BJ (cell line): ENCODE data around the gene GRM7. TPM values are rescaled to one million over a fixed set of nuclear protein-coding genes. Genes with fewer than 3 reads are reported as not detected.

ENCODE experiments used
- CTCF ChIA-PET: fragments of 350-600 bp; formaldehyde crosslinking; extraction: SDS; loops from one replicate; lab custom pipeline; 2021; ENCODE audit warnings: antibody characterized with exemption, inconsistent platforms; lab: Yijun Ruan, JAX
- POLR2A ChIA-PET: fragments of 300-600 bp; sonication (Branson Sonifier 250); formaldehyde crosslinking; extraction: SDS; loops from one replicate; lab custom pipeline; 2021; ENCODE audit warnings: antibody characterized with exemption; lab: Charles Lee
- DNase-seq: peaks from one replicate; pipeline ENCODE4 v3.0.0-alpha.2; 2011; ENCODE audit warnings: low read depth
- H3K27me3 ChIP-seq: 2 replicates; pipeline ENCODE4 v1.6.0; 2011; ENCODE audit warnings: low read length; ENCODE audit not compliant: control insufficient read depth, insufficient read depth
- H3K36me3 ChIP-seq: 2 replicates; pipeline ENCODE4 v1.5.1; 2011; ENCODE audit warnings: low read length; ENCODE audit not compliant: control insufficient read depth, insufficient read depth
- H3K4me3 ChIP-seq: 2 replicates; pipeline ENCODE4 v1.5.1; 2011; ENCODE audit warnings: low read depth, mild to moderate bottlenecking, control low read depth, low read length
- CTCF ChIP-seq: IDR thresholded peaks from 2 replicates; pipeline ENCODE4 v1.5.1; 2011; ENCODE audit warnings: low read depth, mild to moderate bottlenecking, control low read depth, inconsistent platforms, low read length, moderate library complexity; ENCODE audit not compliant: insufficient read depth
- polyA plus RNA-seq: library from polyadenylated mRNA; depleted of rRNA; stranded (reverse); fragments of >200 nt; gene quantifications from 2 replicates; pipeline ENCODE4 v1.2.3, GENCODE V29; 2011

Gene GRM7
- polyA plus RNA-seq, 1 experiment: not detected

- no peak for DNase-seq
- no peak overlapping the region for H3K4me3 ChIP-seq
- TF ChIP-seq CTCF: no peak
- CTCF ChIA-PET: no interaction called here
- POLR2A ChIA-PET: no interaction called here
- H3K36me3 ChIP-seq: no peaks in the 10 kb centered on the region
- no peaks in the 10 kb centered on the region for H3K27me3 ChIP-seq
Observed at GRCh38 chr3:7397097-7397496, 536.2 kb downstream of the GRM7 start.

- POLR2A ChIA-PET: no interaction called here
Observed at GRCh38 chr3:7400360-7400759, 539.4 kb downstream of the GRM7 start.

GRCh38 chr3:7401418-7401817 lies 540.5 kb downstream of the GRM7 start:
- DNase-seq: no peak
- CTCF ChIA-PET: no interaction called here
- no peaks in the 10 kb centered on the region for H3K36me3 ChIP-seq
- no peak for TF ChIP-seq CTCF
- no peak overlapping the region for H3K4me3 ChIP-seq
- H3K27me3 ChIP-seq: no peaks in the 10 kb centered on the region
- POLR2A ChIA-PET: no interaction called here

More at GRCh38 chr3:7400360-7400759, 539.4 kb downstream of the GRM7 start:
- CTCF ChIA-PET: no interaction called here
- no peaks in the 10 kb centered on the region for H3K27me3 ChIP-seq
- no peak for DNase-seq
- no peaks in the 10 kb centered on the region for H3K36me3 ChIP-seq
- no peak overlapping the region for H3K4me3 ChIP-seq
- TF ChIP-seq CTCF: no peak

- no peak overlapping the region for H3K4me3 ChIP-seq
- ChIA-PET POLR2A (no interaction called here), CTCF (no interaction called here)
- no peak for DNase-seq
- H3K27me3 ChIP-seq: no peaks in the 10 kb centered on the region
- H3K36me3 ChIP-seq: no peaks in the 10 kb centered on the region
- no peak for TF ChIP-seq CTCF
Observed at GRCh38 chr3:7407107-7407506, 546.2 kb downstream of the GRM7 start.

GRCh38 chr3:7410782-7411181 lies 549.9 kb downstream of the GRM7 start:
- ChIA-PET CTCF (no interaction called here), POLR2A (no interaction called here)
- no peak overlapping the region for H3K4me3 ChIP-seq
- no peaks in the 10 kb centered on the region for H3K27me3 ChIP-seq
- no peak for TF ChIP-seq CTCF
- no peaks in the 10 kb centered on the region for H3K36me3 ChIP-seq
- DNase-seq: no peak
